Measurements from ENCODE around the gene FAM216B. TPM values are rescaled to one million over a fixed set of nuclear protein-coding genes. Genes with fewer than 3 reads are reported as not detected.

FAM216B gene
- total RNA-seq, 1 donor from 2014 or later: not detected

Other genes with a start within 250 kb of the FAM216B start
- gene TNFSF11, start 207.4 kb upstream of the FAM216B start, total RNA-seq (ENCODE audit: unreplicated experiment): not detected
- not detected for gene EPSTI1, start 210.7 kb downstream of the FAM216B start, total RNA-seq (ENCODE audit: unreplicated experiment)
- gene DNAJC15, start 242.0 kb downstream of the FAM216B start, total RNA-seq (ENCODE audit: unreplicated experiment): 17.1 TPM